Activated naive CD4-positive, alpha-beta T cell (primary cell): ENCODE data around the gene HDAC4.

ENCODE experiments used
- DNase-seq, 4 experiments: peaks; one replicate each; lab custom pipeline; 2025; lab: John Stamatoyannopoulos, UW

Gene HDAC4

DNA sequence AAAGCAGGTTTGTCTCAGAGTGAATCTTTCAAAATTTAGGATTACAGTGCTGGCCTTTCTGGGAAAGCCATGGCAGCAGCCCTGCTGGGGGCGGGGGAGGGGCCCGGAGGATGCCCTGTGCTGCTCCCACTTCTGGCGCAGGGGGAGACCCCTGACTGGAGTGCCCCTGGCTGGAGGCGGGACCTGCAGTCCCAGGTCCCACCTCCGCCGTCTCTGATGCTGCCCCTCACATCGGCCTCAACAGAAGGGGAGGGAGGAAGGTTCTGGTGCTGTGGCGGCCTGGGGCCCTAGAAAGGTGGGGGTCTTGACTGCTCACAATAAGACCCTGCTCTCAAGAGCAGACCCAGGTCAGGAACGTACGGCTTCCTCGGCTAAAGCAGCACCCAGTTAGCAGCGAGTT lies 336.6 kb downstream of the HDAC4 start:
- DNase-seq: no peak

DNA sequence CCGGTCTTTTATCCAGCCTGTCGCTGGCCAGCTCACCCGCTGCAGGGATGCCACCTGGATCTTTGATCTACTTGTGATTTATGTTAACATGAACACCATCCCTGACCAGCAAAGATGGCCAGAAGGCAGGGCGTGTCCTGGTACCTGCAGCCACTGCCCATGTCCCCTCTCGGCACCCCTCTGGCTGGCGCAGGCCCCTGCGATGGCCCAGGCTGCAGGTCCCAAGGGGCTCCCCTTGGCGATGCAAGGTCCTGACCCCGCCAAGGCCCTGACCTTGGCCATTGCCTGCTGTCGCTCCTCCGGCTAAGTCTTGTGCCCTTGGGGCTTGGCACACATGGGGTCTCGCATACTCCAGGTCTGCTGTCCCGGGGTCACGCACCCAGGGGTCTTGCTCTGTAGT lies 338.1 kb downstream of the HDAC4 start:
- no peak for DNase-seq

DNA sequence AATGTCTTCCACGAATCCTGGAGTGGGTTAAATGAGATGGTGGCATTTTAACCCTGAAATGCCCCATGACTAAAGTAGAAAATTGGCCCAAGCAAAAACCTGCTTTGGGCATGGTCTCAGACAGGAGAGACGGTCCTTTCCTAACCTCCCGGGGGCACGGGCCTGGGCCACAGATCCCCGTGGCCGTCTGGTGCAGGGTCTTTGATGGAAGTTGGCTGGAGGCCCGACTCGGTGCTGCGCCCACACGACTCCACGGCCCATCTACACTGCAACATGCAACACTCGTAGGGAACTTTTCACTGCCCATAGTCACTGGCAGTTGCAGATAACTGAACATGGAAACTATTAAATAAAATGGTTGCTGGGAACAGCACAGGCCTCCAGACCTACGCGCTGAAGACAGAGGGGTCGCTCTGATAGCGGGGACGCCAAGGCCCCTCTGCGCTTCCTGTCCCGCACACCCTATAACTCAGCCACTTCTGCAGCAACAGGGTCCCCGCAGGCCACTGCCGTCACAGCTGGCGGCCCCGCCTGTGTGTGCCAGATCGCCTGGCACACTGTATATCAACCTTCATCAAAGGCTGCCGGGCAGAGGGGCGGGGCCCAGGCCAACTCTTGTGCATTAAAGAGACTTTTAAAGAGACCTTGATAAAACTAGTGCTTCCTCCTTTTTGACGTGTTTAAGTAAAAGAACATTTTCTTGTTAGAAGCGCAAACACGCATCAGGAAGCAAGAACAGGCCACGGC lies 338.8 kb downstream of the HDAC4 start:
- no peak for DNase-seq

DNA sequence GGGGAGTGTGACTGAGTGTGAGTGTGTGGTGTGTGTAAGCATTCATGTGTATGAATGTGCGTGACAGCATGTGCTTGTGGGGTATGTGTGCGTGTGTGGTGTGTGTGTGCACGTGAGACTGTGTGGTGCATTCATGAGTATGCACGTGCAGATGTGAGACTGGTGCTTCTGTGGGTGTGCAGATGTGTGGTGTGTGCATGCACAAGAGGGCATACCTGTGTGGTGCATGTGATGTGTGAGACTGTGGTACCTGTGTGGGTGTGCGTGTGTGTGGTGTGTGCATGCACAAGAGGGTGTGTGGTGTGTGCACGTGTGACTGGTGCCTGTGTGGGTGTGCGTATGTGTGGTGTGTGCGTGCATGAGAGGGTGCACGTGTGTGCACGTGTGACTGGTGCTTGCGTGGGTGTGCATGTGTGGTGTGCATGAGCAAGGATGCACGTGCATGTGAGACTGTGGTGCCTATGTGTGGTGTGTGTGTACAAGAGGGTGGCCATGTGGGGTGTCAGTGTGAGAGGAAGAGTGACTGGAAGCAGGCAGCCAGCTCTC lies 339.6 kb downstream of the HDAC4 start:
- DNase-seq: no peak

DNA sequence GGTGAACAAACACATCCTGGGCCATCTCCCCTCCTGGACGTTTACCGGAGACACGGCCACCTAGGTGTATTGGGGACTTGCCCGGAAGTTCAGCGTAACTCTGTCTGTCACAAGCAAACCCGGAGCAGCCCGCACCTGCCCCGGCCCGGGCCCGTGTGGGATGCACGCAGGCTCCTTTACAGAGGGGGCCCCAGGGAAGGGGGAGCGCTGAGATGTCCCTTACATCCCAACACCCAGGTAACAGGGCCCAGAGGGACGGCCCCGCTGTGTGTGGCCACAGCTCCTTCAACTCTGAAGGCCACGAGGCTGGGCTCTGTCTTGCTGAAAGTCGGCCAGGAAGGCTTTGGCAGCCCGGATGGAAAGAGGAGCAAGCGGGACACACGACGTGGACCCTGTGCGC lies 340.1 kb downstream of the HDAC4 start:
- DNase-seq: no peak

DNA sequence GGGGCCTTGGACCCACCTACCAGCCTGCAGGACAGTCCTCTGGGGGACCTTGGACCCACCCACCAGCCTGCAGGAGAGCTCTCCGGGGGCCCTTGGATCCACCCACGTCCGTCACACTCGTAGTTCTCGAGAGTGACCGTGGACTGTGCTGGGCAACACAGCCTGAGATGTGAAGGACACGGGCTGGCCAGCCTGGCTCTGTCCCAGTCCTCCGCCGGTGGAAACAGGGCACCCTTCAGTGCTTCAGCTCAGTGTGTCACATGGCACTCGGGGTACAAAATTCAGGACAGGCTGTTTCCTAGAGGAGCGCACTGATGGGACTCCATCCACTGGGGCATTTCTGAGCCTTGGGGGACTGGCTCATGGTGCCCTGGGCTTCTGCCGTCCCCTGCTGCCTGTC lies 341.0 kb downstream of the HDAC4 start:
- no peak for DNase-seq

DNA sequence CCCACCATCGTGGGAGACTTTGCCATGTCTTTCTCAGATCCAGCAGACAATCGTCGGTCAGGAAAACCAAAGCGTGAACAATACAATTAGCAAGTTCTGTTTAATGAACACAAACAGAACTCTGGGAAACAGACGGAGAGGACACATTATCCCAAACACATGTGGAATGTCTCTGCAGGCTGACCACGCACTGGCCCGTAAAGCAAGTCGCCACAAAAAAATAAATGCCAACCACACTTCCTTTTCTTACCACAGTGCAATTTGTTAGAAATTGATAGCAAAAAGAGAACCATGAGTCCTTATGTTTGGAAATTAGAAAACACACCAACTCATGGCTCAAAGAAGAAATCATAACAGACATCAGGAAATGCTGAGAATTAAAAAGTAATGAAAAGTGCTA lies 342.1 kb downstream of the HDAC4 start:
- DNase-seq: no peak

DNA sequence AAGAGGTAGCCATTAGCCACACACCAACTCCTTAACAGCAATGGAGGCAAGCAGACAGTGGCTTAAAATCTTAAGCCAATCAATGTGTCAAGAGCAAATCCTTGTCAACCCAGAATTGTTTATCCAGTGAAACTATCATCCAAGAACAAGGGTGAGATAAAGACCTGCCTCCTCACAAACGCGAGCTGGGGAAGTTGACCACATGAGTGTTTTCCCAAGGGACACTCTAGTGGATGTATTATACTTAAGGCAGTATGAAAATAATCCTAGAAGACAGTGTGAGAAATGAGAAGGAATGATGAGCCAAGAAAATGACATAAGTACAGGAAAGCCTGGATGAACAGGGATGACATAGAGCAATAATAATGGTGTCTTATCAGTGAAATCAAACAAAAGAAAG lies 343.3 kb downstream of the HDAC4 start:
- DNase-seq: no peak

DNA sequence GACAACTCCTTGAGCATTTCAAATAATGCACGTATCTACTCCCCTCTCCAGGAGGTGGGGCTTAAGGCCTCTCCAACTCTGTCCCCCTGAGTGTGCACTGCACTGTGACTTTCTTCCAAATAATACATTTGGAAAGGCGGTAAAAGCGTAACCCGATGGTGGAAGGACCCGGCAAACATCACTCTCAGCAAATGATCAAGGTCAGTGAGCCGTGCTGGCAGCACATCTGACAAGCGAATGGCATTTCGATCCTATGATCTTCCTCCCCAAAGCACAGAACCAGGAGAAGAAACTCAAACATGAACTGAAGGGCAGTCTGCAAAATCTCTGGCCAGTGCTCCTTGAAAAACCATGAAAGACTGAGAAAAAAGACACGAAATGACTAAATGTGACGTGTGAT lies 344.2 kb downstream of the HDAC4 start:
- no peak for DNase-seq

DNA sequence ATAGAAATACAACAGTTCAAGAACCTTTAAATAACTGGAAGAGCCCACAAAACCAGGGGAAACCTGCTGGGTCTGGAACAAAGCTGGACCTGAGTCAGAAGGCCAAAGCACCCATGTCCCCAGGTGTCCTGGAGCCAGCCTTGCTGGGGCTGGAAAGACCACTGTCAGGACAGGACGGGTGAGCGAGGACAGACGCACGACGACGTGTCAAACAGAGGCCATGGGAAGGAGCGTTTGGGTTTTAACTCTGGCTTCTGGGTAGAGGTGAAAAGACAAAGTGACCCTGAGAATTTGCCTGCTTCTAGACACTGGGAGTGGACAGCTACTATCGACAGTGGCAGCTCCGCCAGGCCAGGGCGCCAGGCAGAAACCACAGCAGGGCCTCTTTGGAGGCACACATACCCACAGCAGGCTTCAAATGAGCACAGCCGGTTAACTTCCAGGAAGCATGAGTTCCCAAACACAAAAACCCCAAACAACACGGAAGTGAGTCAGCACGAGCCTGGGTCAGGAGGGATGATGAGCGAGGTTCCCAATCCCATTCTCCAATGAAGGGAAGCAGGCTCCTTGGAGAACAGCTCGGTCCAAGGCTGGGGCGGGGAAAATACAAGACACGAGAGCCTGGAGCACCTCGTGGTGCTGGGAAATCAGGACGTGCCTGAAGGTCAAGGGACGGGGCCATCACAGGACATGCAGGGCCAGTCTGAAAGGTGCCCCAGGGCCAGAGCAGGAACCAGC lies 344.9 kb downstream of the HDAC4 start:
- DNase-seq: no peak

DNA sequence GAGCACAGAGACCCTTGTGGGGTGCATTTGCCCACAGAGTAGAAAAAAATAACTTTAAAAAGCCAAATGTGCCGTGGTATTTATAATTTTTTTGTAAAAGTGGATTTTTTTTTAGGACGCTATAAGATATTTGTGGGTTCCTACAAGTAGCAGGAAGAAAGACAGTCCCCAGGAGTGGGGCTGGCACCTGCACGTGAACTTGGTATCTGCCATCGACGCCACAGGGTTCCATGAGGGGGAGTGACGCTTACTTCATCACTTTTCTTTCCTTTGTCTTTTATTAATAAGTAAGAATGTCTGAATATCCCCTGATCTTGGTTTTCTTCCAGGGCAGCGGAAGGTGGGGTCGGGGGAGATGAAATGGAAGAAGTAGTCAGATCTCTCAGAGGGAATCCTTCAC lies 345.9 kb downstream of the HDAC4 start:
- DNase-seq: no peak

DNA sequence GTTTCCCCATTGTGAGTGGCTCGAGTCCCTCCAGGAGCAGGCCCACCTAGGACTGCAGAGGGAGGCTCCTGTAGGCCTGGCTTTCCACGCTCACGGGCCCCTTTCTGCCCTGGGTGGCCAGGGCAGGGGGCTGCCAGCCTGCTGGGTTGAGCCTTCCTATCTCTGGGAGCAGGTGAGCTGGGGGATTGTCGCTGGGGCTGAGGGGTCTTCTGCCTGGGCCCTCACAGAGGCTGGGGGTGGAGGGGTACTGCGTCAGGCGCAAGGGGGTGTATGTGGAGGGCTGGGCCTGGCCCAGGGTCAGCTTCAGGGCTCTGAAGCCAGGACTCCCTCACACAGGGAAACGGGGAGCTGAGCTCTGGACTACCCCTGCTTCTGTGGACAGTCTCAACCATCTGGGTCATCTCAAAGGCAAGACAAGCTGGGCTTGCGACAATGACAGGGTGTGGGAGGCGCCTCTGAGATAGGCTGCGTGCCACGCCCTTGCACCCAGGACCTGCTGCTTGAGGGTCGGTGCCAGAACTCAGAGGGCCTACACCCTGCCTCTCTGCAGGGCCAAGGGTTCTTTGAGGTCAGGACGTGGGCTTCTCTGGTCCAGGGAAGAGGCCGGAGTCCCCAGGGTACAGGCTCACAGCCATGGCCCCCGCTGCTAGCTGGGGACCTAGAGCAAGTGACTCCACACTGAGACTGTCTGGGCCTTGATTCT lies 346.9 kb downstream of the HDAC4 start:
- DNase-seq: no peak

DNA sequence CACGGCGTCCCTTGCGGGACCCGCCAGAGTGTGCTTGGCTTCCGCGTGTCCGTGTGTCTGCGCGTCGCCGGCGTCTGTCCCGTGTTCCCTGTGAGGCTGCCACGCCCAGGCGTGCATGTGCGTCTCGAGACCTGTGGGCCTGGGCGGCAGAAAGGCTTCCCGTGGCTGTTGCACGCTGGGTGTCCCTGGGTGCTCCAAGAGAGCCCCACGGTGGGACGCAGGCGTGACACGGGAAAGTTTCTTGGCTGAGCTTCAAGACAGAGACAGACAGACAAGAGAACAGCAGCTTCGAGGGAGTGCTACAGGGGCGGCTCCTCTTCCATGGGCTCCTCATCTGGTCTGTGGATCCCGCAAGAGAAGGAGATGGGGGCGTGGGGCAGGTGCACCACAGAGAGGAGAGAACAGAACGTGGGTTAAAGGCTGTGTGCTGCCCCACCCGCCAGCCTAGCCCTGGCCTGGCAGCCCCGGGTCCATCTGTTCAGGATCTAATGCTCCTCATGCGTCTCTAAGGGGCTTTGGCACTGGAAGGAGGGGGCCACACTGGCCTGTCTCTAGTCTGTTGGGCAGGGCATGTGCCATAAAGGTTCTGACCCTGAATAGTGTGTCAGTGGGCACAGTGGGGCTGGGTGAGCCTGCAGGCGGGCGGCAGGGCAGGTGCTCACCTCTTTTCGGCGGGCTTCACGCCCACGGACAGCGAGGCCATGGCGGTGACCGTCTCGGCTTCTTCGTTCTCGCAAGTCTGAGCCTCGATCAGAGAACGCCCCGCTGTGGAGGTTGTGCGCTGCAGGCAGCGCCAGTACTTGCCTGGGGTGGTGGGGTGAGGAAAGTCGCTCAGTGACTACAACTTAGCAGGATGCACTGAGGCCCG lies 347.8 kb downstream of the HDAC4 start:
- DNase-seq: no peak

DNA sequence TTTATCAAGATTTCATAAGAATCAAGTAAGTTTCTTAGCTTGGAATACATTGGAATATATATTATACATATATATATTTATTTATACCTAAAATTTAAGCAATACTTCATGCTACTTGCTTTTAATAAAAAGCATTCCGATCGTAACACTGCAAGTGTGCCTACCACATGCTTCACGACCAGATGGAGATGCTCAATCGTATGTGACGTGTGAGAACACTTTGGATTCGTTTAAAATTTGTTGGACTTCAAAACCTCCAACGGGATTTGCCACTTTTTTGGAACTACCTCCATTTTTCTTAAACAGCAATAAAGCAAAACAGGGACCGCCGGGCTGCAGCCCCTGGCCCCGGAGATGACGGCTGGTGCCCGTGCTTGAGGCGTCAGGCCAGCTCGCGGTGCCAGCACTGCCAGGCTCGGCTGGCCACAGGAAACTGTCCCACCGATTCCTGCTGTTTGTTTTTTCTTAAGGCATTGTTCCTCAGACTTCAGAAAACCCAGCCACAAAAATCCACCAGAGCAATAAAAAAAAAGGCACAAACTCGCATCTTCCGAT lies 348.9 kb downstream of the HDAC4 start:
- DNase-seq: no peak

DNA sequence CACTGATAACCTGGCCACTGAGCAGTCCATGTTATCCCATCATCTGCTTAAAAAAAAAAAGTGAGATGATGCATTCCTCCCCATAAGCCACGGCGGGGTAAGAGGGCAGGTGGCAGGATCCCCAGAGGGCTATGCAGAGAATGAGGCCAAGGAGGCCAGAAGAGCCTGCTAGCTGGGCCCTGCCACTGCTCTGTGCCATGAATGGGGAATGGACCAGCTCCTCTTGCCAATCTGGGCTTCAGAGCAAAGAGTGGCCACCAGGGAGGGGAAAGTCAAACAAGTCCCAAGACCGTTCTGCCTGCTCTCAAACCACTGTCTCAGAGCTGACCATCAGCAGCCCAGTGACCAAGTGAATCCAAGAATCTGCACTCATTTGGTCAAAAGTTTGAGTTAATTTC lies 350.6 kb downstream of the HDAC4 start:
- DNase-seq: no peak

DNA sequence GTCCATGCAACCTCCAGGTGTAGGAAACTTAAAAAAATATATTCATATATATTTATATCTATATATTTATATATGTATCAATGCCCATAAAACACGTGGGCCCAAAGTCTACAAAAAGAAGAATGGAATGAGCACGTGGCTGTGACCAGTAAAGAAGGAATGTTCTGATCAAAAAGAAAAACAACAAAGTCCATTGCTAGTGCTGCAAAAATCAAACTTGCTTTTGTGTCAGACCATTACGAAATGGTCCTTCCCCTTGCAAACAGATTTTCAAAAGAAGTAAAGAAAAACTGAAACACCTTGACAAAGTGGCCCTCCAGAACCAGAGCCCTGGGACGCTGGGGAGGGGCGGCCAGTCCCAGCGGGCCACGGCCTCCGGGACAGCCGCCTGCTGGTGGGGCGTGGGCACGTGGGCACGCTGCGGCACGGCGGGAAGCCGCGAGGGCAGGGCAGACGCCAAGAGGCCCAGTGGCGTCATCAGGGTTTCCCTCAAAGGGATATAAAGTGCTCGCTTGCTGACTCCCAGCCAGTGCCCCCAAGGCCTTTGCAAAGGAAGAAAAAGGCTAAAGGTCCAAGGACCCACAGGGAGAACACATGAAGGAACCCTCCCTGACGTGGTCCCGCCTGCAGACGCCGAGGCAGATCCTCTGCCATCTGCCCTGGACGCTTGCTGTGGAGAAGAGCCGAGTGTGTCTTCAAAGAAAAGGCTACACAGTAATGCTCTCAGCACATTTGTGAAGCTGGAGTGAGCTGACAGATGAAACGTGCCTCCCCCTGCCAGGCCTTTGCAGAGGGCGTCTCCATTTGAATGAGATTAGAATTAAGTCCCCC lies 351.2 kb downstream of the HDAC4 start:
- DNase-seq: no peak

DNA sequence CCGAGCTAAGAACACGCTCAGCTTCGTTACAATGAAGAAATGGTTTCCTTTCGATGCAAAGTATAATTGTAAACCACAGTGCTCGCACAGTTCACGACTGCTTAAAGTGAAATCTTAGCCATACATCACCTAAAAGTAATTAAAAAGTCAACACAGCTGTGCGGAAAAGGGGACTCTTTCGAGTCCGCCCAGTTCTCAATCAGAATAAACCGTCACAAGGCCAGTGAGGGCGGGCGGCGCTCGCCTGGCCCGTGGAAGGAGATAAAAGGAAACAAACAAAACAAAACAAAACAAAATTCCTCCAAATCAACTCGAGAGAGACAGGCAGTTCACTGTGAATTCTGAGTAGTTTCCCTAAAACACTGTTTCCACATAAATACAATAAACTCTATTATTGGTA lies 352.1 kb downstream of the HDAC4 start:
- DNase-seq: no peak

DNA sequence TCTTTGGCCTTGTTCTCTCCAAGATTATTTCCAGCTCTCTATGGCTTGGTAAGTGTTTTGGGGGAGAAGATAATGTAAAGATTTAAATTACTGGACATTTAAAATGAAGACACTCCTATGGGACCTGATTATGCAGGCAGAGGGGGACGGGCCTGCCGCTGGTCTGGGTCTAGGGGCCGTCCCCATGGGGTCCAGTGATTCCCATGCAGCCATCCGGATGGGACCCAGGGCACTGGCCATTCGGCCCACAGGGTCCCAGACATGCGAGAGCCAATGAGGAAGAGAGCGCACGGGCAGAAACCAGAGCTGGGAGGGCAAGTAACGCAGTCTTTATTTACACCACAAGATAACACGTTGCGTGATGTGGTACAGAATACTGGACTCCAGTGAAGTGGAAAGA lies 353.0 kb downstream of the HDAC4 start:
- no peak for DNase-seq

DNA sequence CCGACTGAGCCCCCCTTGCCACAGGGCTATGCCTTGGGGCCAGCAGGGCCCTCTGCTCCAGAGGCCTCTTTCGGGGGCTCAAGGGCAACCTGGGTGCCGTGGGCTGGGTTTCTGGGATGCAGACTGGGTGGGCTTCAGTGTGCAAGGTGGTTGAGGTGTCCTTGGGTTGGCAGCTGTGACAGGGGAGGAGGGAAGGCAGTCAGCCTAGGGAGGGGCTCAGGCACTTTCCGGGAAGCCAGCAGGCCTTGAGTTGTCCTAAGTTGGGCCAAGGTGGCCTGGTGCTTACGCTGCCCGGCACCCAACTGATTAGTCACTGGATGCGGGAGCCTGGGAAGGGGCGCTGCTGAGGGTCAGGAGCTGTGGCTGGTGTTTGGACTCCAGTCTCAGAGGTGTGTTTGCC lies 353.4 kb downstream of the HDAC4 start:
- no peak for DNase-seq

DNA sequence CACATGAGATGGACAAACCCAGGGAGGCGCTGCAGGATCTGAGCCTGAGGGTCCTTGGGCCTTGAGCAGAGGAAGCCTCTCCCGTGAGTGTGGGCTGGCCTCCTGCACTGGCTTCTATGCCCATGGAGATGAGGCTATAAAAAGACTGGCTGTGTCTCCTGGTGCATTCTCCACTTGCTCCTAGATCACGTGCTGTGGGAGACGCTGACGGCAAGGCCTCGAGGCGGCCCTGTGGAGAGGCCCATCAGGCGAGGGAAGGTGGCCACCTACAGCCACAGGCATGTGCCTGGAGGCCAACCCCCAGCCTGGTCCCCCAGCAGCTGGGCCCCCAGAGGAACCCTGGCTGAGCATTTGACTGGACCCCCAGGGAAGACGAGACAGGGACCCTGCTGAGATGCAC lies 354.0 kb downstream of the HDAC4 start:
- DNase-seq: no peak

DNA sequence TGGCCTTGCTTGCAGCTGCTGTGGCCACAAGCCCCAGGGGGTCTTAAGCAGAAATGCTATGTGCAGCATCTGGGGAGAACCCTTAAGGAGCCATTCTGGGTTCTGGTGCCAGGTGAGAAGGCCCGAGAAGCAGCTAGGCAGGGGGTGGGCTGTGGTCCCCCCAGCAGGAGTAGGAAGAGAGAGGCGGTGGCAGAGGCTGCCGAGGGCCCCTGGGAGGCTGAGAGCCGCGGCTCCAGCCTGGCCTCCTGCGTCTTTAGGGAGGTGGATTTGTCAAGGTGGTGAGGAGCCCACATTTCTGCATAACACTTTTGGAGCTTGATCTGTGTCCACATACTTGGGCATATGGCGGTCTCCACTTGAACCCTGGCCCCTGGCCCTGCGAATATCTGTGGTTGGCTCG lies 356.5 kb downstream of the HDAC4 start:
- DNase-seq: no peak
